ENCODE data around the gene CEP19.

The CEP19 gene

GRCh38 chr3:196708467-196708866, 3.6 kb downstream of the CEP19 start:
- ChIA-PET CTCF (interaction anchor here (0.8 to 4.1 kb wide), 3 partner anchors 12 to 98 kb away, joined by 3 to 36 read pairs (median 7); no protein-coding TSS in a partner anchor), POLR2A (no interaction called here)
- H3K4me3 ChIP-seq (ENCODE audit: low read depth, low read length): no peak overlapping the region
- TF ChIP-seq CTCF (IDR thresholded peaks at IDR 0.05; ENCODE audit: insufficient read depth, low read length, missing control alignments): no peak
- no peak for DNase-seq (ENCODE audit: low read depth, low spot score)

- H3K4me3 ChIP-seq (ENCODE audit: low read depth, low read length): no peak overlapping the region
- ChIA-PET POLR2A (no interaction called here), CTCF (interaction anchor here (0.8 to 4.1 kb wide), 6 partner anchors 11 to 99 kb away, joined by 3 to 36 read pairs (median 4); no protein-coding TSS in a partner anchor)
- no peak for DNase-seq (ENCODE audit: low read depth, low spot score)
- no peak for TF ChIP-seq CTCF (IDR thresholded peaks at IDR 0.05; ENCODE audit: insufficient read depth, low read length, missing control alignments)
These were observed 4.5 kb downstream of the CEP19 start for GRCh38 chr3:196707566-196707965.

- no peak overlapping the region for H3K4me3 ChIP-seq (ENCODE audit: low read depth, low read length)
- DNase-seq (ENCODE audit: low read depth, low spot score): no peak
- TF ChIP-seq CTCF (IDR thresholded peaks at IDR 0.05; ENCODE audit: insufficient read depth, low read length, missing control alignments): no peak
- CTCF ChIA-PET: interaction anchor here (0.9 to 4.1 kb wide), 4 partner anchors 13 to 98 kb away, joined by 3 to 36 read pairs (median 4); no protein-coding TSS in a partner anchor
- POLR2A ChIA-PET: interaction anchor here (0.7 kb wide), 1 partner anchor 72 kb away, joined by 3 read pairs; no protein-coding TSS in a partner anchor
These were observed 5.3 kb downstream of the CEP19 start for GRCh38 chr3:196706731-196707130.

GRCh38 chr3:196706327-196706726, 5.7 kb downstream of the CEP19 start:
- ChIA-PET POLR2A (interaction anchor here (0.7 kb wide), 1 partner anchor 72 kb away, joined by 3 read pairs; no protein-coding TSS in a partner anchor), CTCF (interaction anchor here (0.7 to 4.1 kb wide), 3 partner anchors 12 to 177 kb away, joined by 3 to 36 read pairs (median 3); no protein-coding TSS in a partner anchor)
- no peak overlapping the region for H3K4me3 ChIP-seq (ENCODE audit: low read depth, low read length)
- no peak for TF ChIP-seq CTCF (IDR thresholded peaks at IDR 0.05; ENCODE audit: insufficient read depth, low read length, missing control alignments)
- no peak for DNase-seq (ENCODE audit: low read depth, low spot score)

GRCh38 chr3:196700801-196701200, 11.2 kb downstream of the CEP19 start:
- no peak for TF ChIP-seq CTCF (IDR thresholded peaks at IDR 0.05; ENCODE audit: insufficient read depth, low read length, missing control alignments)
- ChIA-PET POLR2A (no interaction called here), CTCF (interaction anchor here (1.3 kb wide), 1 partner anchor 13 kb away, joined by 4 read pairs; no protein-coding TSS in a partner anchor)
- DNase-seq (ENCODE audit: low read depth, low spot score): no peak
- H3K4me3 ChIP-seq (ENCODE audit: low read depth, low read length): no peak overlapping the region

- no peak for DNase-seq (ENCODE audit: low read depth, low spot score)
- H3K4me3 ChIP-seq (ENCODE audit: low read depth, low read length): no peak overlapping the region
- CTCF ChIA-PET: interaction anchor here (1.0 to 1.7 kb wide), 3 partner anchors 12 to 90 kb away, joined by 3 to 5 read pairs (median 4); no protein-coding TSS in a partner anchor
- no peak for TF ChIP-seq CTCF (IDR thresholded peaks at IDR 0.05; ENCODE audit: insufficient read depth, low read length, missing control alignments)
- POLR2A ChIA-PET: no interaction called here
These were observed 12.3 kb downstream of the CEP19 start for GRCh38 chr3:196699749-196700148.

All from AG04449 (cell line).